GM23338 (cell line): ENCODE results near the gene SORBS1. TPM values are rescaled to one million over a fixed set of nuclear protein-coding genes. Genes with fewer than 3 reads are reported as not detected.
A peak's percentile ranks its signal among the peaks of the same experiment; 100 is the strongest.

Source experiments
- ATAC-seq: fragments of 200-7000 bp; cut with Tn5 transposase; 3 replicates; pipeline ENCODE4 v1.9.1; 2020
- DNase-seq: peaks from one replicate; pipeline ENCODE4 v3.0.0-alpha.2; 2015; ENCODE audit warnings: low spot score
- H2AFZ ChIP-seq: fragments of 200-600 bp; sonication (generic); 2 replicates; pipeline ENCODE4 v1.8.0; 2016; ENCODE audit warnings: antibody characterized with exemption, mild to moderate bottlenecking, moderate library complexity
- H3F3A ChIP-seq: fragments of 200-600 bp; sonication (generic); replicated peaks from 2 replicates; pipeline ENCODE4 v1.8.0; 2017; ENCODE audit warnings: antibody characterized with exemption, mixed run types, low read depth
- H3K27ac ChIP-seq: fragments of 200-600 bp; sonication (generic); 2 replicates; pipeline ENCODE4 v1.6.1; 2016; ENCODE audit warnings: low read depth
- H3K27me3 ChIP-seq: fragments of 200-600 bp; sonication (generic); 2 replicates; pipeline ENCODE4 v1.8.0; 2016; ENCODE audit warnings: mild to moderate bottlenecking, mixed run types, moderate library complexity; ENCODE audit not compliant: insufficient read depth
- H3K36me3 ChIP-seq: fragments of 200-600 bp; sonication (generic); 2 replicates; pipeline ENCODE4 v1.8.0; 2016; ENCODE audit warnings: mild to moderate bottlenecking; ENCODE audit not compliant: insufficient read depth
- H3K4me1 ChIP-seq: fragments of 200-600 bp; sonication (generic); 2 replicates; pipeline ENCODE4 v1.8.0; 2016; ENCODE audit warnings: mild to moderate bottlenecking, moderate library complexity; ENCODE audit not compliant: insufficient read depth
- H3K4me2 ChIP-seq: fragments of 200-600 bp; sonication (generic); 2 replicates; pipeline ENCODE4 v1.7.1; 2017; ENCODE audit warnings: mixed run types
- H3K4me3 ChIP-seq: fragments of 200-600 bp; sonication (generic); 2 replicates; pipeline ENCODE4 v1.6.1; 2016; ENCODE audit warnings: mixed run types
- H3K79me2 ChIP-seq: fragments of 200-600 bp; sonication (generic); replicated peaks from 2 replicates; pipeline ENCODE4 v1.8.0; 2017; ENCODE audit warnings: mild to moderate bottlenecking; ENCODE audit not compliant: insufficient read depth
- H3K9me2 ChIP-seq: fragments of 200-600 bp; sonication (generic); 2 replicates; pipeline ENCODE4 v1.8.0; 2017; ENCODE audit not compliant: insufficient read depth
- H4K20me1 ChIP-seq: fragments of 200-600 bp; sonication (generic); replicated peaks from 2 replicates; pipeline ENCODE4 v1.8.0; 2017; ENCODE audit warnings: mild to moderate bottlenecking; ENCODE audit not compliant: insufficient read depth
- H3K27ac Mint-ChIP-seq: 2 replicates; pipeline ENCODE4 v1.8.0; 2020; ENCODE audit warnings: inconsistent platforms, mild to moderate bottlenecking, moderate library complexity, mixed read lengths
- H3K27me3 Mint-ChIP-seq: 3 replicates; pipeline ENCODE4 v1.8.0; 2022; ENCODE audit warnings: low read depth, mild to moderate bottlenecking, moderate library complexity, mixed read lengths, inconsistent platforms; ENCODE audit not compliant: insufficient read depth, poor library complexity
- H3K36me3 Mint-ChIP-seq: 3 replicates; pipeline ENCODE4 v1.8.0; 2021; ENCODE audit warnings: low read depth, mild to moderate bottlenecking, inconsistent platforms, moderate library complexity, mixed read lengths
- H3K4me1 Mint-ChIP-seq: 3 replicates; pipeline ENCODE4 v1.8.0; 2020; ENCODE audit warnings: mild to moderate bottlenecking, inconsistent platforms, mixed read lengths
- H3K4me3 Mint-ChIP-seq: 3 replicates; pipeline ENCODE4 v1.8.0; 2021; ENCODE audit warnings: moderate library complexity, mild to moderate bottlenecking, inconsistent platforms, mixed read lengths
- H3K9me3 Mint-ChIP-seq: 3 replicates; pipeline ENCODE4 v1.8.0; 2020; ENCODE audit warnings: moderate library complexity, mild to moderate bottlenecking, inconsistent platforms, mixed read lengths
- ETS1 ChIP-seq: IDR thresholded peaks from 2 replicates; pipeline ENCODE4 v1.6.1; 2016; ENCODE audit warnings: antibody characterized with exemption
- EZH2 ChIP-seq: fragments of 200-600 bp; sonication (generic); IDR thresholded peaks from one replicate; pipeline ENCODE4 v1.8.0; 2017; ENCODE audit warnings: antibody characterized with exemption, mild to moderate bottlenecking, low read depth; ENCODE audit not compliant: unreplicated experiment
- EZH2phosphoT487 ChIP-seq: fragments of 200-600 bp; sonication (generic); IDR thresholded peaks from one replicate; pipeline ENCODE4 v1.8.1; 2018; ENCODE audit warnings: antibody characterized with exemption; ENCODE audit not compliant: unreplicated experiment
- JUNB ChIP-seq: IDR thresholded peaks from one replicate; pipeline ENCODE4 v1.6.1; 2016; ENCODE audit warnings: antibody characterized with exemption; ENCODE audit not compliant: unreplicated experiment
- POLR2AphosphoS5 ChIP-seq: IDR thresholded peaks from 2 replicates; pipeline ENCODE4 v1.6.1; 2016; ENCODE audit warnings: antibody characterized with exemption, low read depth
- REST ChIP-seq: IDR thresholded peaks from one replicate; pipeline ENCODE4 v1.6.1; 2018; ENCODE audit warnings: antibody characterized with exemption; ENCODE audit not compliant: unreplicated experiment
- ZNF114 ChIP-seq: fragments of 250-450 bp; sonication (Bioruptor Pico); IDR thresholded peaks from 2 replicates; pipeline ENCODE4 v1.5.0; 2020; ENCODE audit warnings: mild to moderate bottlenecking, moderate library complexity
- ZNF331 ChIP-seq: fragments of 250-450 bp; sonication (Bioruptor Pico); IDR thresholded peaks from 2 replicates; pipeline ENCODE4 v1.5.0; 2020; ENCODE audit warnings: low read depth, mild to moderate bottlenecking, moderate library complexity
- polyA plus RNA-seq: library from polyadenylated mRNA; unstranded; fragments of >200 nt; fragmentation: Nextera tagmentation; extraction: Ambion mirVana; gene quantifications from 2 replicates; pipeline ENCODE4 v1.2.1, GENCODE V29; 2016
- total RNA-seq: library from RNA; depleted of rRNA; stranded (reverse); fragments of >200 nt; shearing (Covaris generic); gene quantifications from 2 replicates; pipeline ENCODE4 v1.2.3, GENCODE V29; 2014
- TF ChIP-seq, protein P1 (sequence below): fragments of 250-450 bp; sonication (Bioruptor Pico); IDR thresholded peaks from 2 replicates; pipeline ENCODE4 v1.5.0; 2020; ENCODE audit warnings: mild to moderate bottlenecking, moderate library complexity

The SORBS1 gene
- total and polyA plus RNA-seq, 2 experiments from 2014 or later: 47.7 to 51.5 TPM

GRCh38 chr10:95319239-95319638 is 241.9 kb downstream of the SORBS1 start:
- Mint-ChIP-seq H3K4me3 (no peak overlapping the region), H3K4me1 (peaks cover 3% of the 10 kb centered on the region), H3K27ac (no peak overlapping the region), H3K36me3 (peaks cover 16% of the 10 kb centered on the region), H3K9me3 (no peaks in the 10 kb centered on the region), H3K27me3 (peaks cover 5% of the 10 kb centered on the region)
- Histone ChIP-seq H3K79me2 (no peaks in the 10 kb centered on the region), H3K4me2 (no peak overlapping the region), H3F3A (no peaks in the 10 kb centered on the region), H3K27ac (no peak overlapping the region), H3K36me3 (no peaks in the 10 kb centered on the region), H3K27me3 (no peaks in the 10 kb centered on the region), H3K9me2 (no peaks in the 10 kb centered on the region), H3K4me1 (no peaks in the 10 kb centered on the region; the same call in 1 of the 2 replicates), H4K20me1 (no peaks in the 10 kb centered on the region), H2AFZ (no peak overlapping the region), H3K4me3 (no peak overlapping the region)
- no peak for DNase-seq
- ATAC-seq: no peak
- TF ChIP-seq JUNB: no peak
- no peak for TF ChIP-seq EZH2
- TF ChIP-seq ZNF114: no peak
- TF ChIP-seq REST: no peak

- no peak overlapping the region for H3K4me3 ChIP-seq
- peaks cover 31% of the 10 kb centered on the region for H3K4me1 Mint-ChIP-seq
- no peak overlapping the region for H2AFZ ChIP-seq
- 0 out of 2 replicates have a peak, but pooled peaks cover 4% of the 10 kb centered on the region for H3F3A ChIP-seq
- peak; percentile 67 for ATAC-seq
- H3K4me1 ChIP-seq: peaks cover 30% of the 10 kb centered on the region
- H4K20me1 ChIP-seq: no peaks in the 10 kb centered on the region
- H3K36me3 ChIP-seq: no peaks in the 10 kb centered on the region
- no peak overlapping the region for H3K4me2 ChIP-seq
- no peaks in the 10 kb centered on the region for H3K79me2 ChIP-seq
- no peaks in the 10 kb centered on the region for H3K9me3 Mint-ChIP-seq
- DNase-seq: no peak
- H3K27ac Mint-ChIP-seq: no peak overlapping the region
- no peaks in the 10 kb centered on the region for H3K27me3 ChIP-seq
- H3K27me3 Mint-ChIP-seq: peaks cover 7% of the 10 kb centered on the region
- H3K27ac ChIP-seq: no peak overlapping the region
- H3K9me2 ChIP-seq: peaks cover 4% of the 10 kb centered on the region; the same call in 1 of the 2 replicates
- H3K36me3 Mint-ChIP-seq: peaks cover 3% of the 10 kb centered on the region
- no peak overlapping the region for H3K4me3 Mint-ChIP-seq
- TF ChIP-seq ETS1: no peak
- TF ChIP-seq POLR2AphosphoS5: no peak
- TF ChIP-seq, protein P1, sequence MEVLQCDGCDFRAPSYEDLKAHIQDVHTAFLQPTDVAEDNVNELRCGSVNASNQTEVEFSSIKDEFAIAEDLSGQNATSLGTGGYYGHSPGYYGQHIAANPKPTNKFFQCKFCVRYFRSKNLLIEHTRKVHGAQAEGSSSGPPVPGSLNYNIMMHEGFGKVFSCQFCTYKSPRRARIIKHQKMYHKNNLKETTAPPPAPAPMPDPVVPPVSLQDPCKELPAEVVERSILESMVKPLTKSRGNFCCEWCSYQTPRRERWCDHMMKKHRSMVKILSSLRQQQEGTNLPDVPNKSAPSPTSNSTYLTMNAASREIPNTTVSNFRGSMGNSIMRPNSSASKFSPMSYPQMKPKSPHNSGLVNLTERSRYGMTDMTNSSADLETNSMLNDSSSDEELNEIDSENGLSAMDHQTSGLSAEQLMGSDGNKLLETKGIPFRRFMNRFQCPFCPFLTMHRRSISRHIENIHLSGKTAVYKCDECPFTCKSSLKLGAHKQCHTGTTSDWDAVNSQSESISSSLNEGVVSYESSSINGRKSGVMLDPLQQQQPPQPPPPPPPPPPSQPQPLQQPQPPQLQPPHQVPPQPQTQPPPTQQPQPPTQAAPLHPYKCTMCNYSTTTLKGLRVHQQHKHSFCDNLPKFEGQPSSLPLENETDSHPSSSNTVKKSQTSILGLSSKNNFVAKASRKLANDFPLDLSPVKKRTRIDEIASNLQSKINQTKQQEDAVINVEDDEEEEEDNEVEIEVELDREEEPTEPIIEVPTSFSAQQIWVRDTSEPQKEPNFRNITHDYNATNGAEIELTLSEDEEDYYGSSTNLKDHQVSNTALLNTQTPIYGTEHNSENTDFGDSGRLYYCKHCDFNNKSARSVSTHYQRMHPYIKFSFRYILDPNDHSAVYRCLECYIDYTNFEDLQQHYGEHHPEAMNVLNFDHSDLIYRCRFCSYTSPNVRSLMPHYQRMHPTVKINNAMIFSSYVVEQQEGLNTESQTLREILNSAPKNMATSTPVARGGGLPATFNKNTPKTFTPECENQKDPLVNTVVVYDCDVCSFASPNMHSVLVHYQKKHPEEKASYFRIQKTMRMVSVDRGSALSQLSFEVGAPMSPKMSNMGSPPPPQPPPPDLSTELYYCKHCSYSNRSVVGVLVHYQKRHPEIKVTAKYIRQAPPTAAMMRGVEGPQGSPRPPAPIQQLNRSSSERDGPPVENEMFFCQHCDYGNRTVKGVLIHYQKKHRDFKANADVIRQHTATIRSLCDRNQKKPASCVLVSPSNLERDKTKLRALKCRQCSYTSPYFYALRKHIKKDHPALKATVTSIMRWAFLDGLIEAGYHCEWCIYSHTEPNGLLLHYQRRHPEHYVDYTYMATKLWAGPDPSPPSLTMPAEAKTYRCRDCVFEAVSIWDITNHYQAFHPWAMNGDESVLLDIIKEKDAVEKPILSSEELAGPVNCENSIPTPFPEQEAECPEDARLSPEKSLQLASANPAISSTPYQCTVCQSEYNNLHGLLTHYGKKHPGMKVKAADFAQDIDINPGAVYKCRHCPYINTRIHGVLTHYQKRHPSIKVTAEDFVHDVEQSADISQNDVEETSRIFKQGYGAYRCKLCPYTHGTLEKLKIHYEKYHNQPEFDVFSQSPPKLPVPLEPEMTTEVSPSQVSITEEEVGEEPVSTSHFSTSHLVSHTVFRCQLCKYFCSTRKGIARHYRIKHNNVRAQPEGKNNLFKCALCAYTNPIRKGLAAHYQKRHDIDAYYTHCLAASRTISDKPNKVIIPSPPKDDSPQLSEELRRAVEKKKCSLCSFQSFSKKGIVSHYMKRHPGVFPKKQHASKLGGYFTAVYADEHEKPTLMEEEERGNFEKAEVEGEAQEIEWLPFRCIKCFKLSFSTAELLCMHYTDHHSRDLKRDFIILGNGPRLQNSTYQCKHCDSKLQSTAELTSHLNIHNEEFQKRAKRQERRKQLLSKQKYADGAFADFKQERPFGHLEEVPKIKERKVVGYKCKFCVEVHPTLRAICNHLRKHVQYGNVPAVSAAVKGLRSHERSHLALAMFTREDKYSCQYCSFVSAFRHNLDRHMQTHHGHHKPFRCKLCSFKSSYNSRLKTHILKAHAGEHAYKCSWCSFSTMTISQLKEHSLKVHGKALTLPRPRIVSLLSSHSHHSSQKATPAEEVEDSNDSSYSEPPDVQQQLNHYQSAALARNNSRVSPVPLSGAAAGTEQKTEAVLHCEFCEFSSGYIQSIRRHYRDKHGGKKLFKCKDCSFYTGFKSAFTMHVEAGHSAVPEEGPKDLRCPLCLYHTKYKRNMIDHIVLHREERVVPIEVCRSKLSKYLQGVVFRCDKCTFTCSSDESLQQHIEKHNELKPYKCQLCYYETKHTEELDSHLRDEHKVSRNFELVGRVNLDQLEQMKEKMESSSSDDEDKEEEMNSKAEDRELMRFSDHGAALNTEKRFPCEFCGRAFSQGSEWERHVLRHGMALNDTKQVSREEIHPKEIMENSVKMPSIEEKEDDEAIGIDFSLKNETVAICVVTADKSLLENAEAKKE (CRISPR knock-in tag): no peak
- TF ChIP-seq EZH2: no peak
- TF ChIP-seq EZH2phosphoT487: no peak
- no peak for TF ChIP-seq ZNF331 (CRISPR knock-in tag)
Observed at GRCh38 chr10:95315509-95315908, 245.7 kb downstream of the SORBS1 start.
